Mesodermal cell (in vitro differentiated cells): ENCODE measurements around the gene MMP21.

Experiments
- H3K27ac ChIP-seq: 2 replicates; pipeline ENCODE4 v1.7.0; 2013; ENCODE audit warnings: mild to moderate bottlenecking, low read depth, low read length, moderate library complexity; ENCODE audit not compliant: severe bottlenecking
- H3K36me3 ChIP-seq: 2 replicates; pipeline ENCODE4 v1.7.1; 2013; ENCODE audit warnings: mild to moderate bottlenecking, low read length, moderate library complexity; ENCODE audit not compliant: control insufficient read depth, insufficient read depth
- H3K4me1 ChIP-seq: one replicate; pipeline ENCODE4 v1.7.1; 2013; ENCODE audit warnings: mild to moderate bottlenecking, low read length; ENCODE audit not compliant: insufficient read depth, control insufficient read depth, poor library complexity, severe bottlenecking
- H3K4me3 ChIP-seq: 2 replicates; pipeline ENCODE4 v1.7.0; 2013; ENCODE audit warnings: low read length, control low read depth, mild to moderate bottlenecking; ENCODE audit not compliant: insufficient read depth, poor library complexity, severe bottlenecking; ENCODE audit errors: extremely low read depth
- H3K9me3 ChIP-seq: 2 replicates; pipeline ENCODE4 v1.7.1; 2013; ENCODE audit warnings: mild to moderate bottlenecking, low read length, moderate library complexity; ENCODE audit not compliant: control insufficient read depth
- WGBS, 2 experiments: methylation state at CpG; one replicate each; pipeline ENCODE4 v1.1.5; 2013; ENCODE audit warnings: missing lambda C conversion rate in 2 of 2; ENCODE audit not compliant: insufficient coverage in 2 of 2; 5-methylcytosine and 5-hydroxymethylcytosine counted together

MMP21 gene

DNA sequence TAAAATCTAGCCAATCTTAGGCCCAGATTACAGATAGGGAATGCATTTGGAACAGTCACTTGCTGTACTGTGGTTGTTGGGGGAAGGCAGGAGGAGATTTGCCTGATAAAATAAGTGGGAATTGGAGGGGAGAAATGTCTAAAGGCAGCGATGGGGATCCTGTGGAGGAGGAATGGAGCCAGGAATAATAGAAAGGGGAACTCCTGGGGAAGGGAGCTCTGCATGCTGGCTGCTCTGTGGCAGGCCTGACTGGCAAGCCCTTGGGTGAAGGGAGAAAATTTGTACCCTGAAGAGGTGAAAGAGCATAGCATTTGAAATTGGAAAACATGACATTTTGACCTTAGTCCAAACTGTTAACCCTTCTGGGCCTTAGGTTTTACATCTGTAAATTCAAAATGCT lies 13.7 kb downstream of the MMP21 start:
- Histone ChIP-seq H3K36me3 (peaks cover 78% of the 10 kb centered on the region), H3K9me3 (no peaks in the 10 kb centered on the region), H3K4me3 (no peak overlapping the region), H3K4me1 (peaks cover 5% of the 10 kb centered on the region), H3K27ac (no peak overlapping the region)
- 38 to 80% methylated on average over 1 of the region's 1 CpG for WGBS, 2 experiments

DNA sequence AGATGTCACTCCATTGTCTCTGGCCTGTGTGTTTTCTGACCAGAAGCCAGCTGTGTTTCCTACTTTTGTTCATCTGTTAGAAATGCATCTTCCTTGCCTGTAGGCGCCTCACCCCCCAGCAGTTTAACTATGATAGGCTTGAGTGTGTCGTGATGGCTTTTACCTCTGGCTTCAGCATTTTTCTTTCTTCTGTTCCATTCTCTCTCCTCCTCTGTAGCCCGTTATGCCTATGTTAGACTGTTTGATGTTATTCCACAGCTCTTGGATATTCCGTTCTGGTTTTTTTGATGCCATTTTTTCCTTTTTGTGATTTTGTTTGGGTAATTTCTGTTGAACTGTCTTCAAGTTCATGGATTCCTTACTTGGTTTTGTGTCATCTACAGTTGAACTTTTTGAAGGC lies 17.9 kb downstream of the MMP21 start:
- Histone ChIP-seq H3K4me1 (peaks cover 4% of the 10 kb centered on the region), H3K27ac (no peak overlapping the region), H3K9me3 (no peaks in the 10 kb centered on the region), H3K4me3 (no peak overlapping the region), H3K36me3 (peaks cover 79% of the 10 kb centered on the region)
- 94 to 100% methylated on average over 1 to 3 of the region's 4 CpGs for WGBS, 2 experiments

DNA sequence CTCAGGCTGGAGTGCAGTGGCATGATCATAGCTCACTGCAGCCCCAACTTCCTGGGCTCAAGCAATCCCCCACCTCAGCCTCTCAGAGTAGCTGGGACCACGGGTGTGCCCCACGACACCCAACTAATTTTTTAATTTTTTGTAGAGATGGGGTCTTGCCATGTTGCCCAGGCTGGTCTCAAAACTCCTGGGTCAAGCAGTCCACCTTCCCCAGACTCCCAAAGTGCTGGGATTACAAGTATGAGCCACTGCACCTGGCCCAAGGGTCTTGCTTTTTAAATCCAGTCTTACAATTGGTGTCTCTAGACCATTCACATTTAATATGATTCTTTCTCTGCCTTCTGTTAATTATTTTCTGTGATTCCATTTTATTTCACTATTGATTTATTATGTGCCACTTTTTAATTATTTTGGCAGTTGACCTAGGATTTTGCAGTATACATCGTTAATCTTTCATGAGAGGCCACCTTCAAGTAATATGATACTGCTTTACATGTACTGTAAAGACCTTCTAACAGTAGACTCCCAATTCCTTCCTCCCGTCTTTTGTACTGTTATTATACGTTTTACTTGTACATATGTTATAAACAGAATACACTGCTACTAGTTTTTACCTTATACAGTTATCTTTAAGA lies 18.7 kb downstream of the MMP21 start:
- H3K27ac ChIP-seq = no peak overlapping the region
- H3K4me3 ChIP-seq = no peak overlapping the region
- H3K4me1 ChIP-seq = no peaks in the 10 kb centered on the region
- no CpG with 5 or more reads among the region's 5 CpGs for WGBS, 2 experiments
- H3K36me3 ChIP-seq = peaks cover 79% of the 10 kb centered on the region
- H3K9me3 ChIP-seq = no peaks in the 10 kb centered on the region

DNA sequence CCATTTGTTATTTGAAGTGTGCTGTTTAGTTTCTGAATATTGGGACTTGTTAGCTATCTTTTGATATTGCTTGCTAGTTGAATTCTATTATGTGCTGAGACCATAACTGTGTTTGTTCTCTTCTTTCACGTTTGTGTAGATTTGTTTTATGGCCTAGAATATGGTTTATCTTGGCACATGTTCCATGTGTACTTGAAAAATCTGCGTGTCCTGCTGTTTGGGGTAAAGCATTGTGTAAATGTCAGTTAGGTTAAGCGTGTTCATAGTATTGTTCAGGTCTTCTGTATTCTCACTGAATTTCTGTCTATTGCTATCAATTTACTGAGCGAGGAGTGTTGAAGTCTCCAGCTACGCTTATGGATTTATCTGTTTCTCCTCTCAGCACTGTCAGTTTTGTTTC lies 19.4 kb downstream of the MMP21 start:
- H3K36me3 ChIP-seq = peaks cover 84% of the 10 kb centered on the region
- 90 to 92% methylated on average over 2 to 3 of the region's 5 CpGs for WGBS, 2 experiments
- H3K9me3 ChIP-seq = no peaks in the 10 kb centered on the region
- H3K4me1 ChIP-seq = no peaks in the 10 kb centered on the region
- H3K4me3 ChIP-seq = no peak overlapping the region
- no peak overlapping the region for H3K27ac ChIP-seq

DNA sequence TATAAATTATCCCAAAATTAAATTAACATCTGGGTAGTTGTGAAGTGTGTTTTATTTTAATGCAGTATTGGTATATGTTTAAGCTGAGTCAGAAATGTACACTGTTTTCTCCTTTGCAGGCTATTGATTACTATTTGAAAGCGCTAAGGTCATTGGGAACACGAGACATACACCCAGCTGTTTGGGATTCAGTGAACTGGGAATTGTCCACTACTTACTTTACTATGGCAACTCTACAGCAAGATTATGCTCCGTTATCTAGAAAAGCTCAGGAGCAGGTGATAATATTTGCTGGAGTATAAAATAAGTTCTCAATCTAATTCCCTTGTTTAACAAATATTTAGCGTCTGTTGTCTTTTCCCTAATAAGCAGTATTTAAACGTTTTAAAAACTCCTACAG lies 28.2 kb downstream of the MMP21 start:
- 100% methylated on average over 2 of the region's 5 CpGs; no CpG with 5 or more reads in 1 of the 2 experiments for WGBS, 2 experiments
- H3K4me1 ChIP-seq = no peaks in the 10 kb centered on the region
- H3K9me3 ChIP-seq = no peaks in the 10 kb centered on the region
- H3K36me3 ChIP-seq = peaks cover 91% of the 10 kb centered on the region
- no peak overlapping the region for H3K27ac ChIP-seq
- H3K4me3 ChIP-seq = no peak overlapping the region

DNA sequence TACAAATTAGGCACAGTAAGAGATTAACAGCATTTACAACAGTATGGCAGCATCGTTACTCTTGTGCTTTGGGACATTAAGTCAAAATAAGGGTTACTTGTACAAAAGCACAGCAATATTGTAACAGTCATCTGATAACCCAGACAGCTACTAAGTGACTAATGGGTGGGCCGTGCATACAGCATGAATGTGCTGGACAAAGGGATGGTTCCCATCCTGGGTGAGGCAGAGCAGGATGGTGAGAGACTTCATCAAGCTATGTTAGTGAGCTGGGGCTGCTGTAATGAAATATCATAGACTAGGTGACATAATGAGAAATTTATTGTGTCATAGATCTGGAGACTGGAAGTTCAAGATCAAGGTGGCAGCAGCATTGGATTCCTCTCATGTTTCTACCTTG lies 30.7 kb downstream of the MMP21 start:
- no peaks in the 10 kb centered on the region for H3K4me1 ChIP-seq
- no peaks in the 10 kb centered on the region for H3K9me3 ChIP-seq
- peaks cover 90% of the 10 kb centered on the region for H3K36me3 ChIP-seq
- H3K27ac ChIP-seq = no peak overlapping the region
- H3K4me3 ChIP-seq = no peak overlapping the region
- 100% methylated on average over 2 of the region's 2 CpGs; no CpG with 5 or more reads in 1 of the 2 experiments for WGBS, 2 experiments

DNA sequence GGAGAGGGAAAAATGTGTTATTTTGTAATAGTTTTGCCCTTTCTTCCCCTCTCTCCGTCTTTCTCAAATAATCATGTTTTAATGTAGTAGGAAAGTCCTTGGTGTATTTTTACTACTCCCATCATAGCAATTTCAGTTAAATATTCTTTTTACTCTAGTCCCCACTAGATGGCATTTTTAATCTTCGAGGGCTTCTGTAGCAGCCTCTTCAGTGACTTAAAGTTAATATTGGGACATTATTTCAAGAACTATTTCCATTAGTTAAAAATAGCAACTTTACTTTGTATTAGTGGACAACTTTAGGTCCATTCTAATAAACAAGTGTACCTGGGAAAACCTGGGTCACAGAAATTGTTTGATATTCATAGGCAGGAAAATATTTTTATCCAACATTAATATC lies 33.2 kb downstream of the MMP21 start:
- Histone ChIP-seq H3K36me3 (peaks cover 87% of the 10 kb centered on the region), H3K4me1 (no peaks in the 10 kb centered on the region), H3K4me3 (no peak overlapping the region), H3K9me3 (no peaks in the 10 kb centered on the region), H3K27ac (no peak overlapping the region)
- WGBS, 2 experiments = no CpG with 5 or more reads among the region's 2 CpGs

DNA sequence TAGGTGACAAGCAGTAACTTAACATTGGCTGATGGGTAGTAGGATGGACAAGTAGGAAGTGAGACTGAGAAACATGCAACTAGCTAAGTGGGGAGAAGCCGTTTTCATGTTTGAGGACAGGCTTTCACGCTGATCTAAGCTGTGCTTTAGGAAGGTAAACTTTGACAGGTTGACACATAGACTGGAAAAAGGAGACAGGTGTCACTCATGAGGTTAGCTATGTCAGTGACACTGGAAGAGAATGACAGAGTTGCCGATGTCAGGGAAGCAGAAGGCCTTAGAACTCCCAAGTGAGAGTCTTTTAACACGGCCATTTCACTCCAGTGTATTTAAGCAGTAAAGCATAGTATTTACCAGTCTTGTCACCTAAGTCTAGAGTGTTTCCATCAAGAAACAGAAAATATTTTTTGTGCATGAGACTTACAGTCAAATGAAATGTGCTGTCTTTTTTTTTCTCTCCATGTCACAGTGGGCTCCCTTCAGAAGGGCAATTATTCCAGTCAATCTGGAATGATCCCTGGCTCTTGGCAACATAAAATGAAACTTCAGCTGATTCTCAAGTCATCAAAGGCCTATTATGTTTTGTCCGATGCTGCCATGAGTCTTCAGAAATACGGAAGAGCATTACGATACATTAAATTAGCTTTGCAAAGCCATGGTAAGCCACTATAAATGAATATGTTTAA lies 35.5 kb downstream of the MMP21 start:
- WGBS, 2 experiments = 97 to 98% methylated on average over 5 to 7 of the region's 7 CpGs
- no peaks in the 10 kb centered on the region for H3K9me3 ChIP-seq
- peaks cover 88% of the 10 kb centered on the region for H3K36me3 ChIP-seq
- no peak overlapping the region for H3K27ac ChIP-seq
- no peaks in the 10 kb centered on the region for H3K4me1 ChIP-seq
- H3K4me3 ChIP-seq = no peak overlapping the region

DNA sequence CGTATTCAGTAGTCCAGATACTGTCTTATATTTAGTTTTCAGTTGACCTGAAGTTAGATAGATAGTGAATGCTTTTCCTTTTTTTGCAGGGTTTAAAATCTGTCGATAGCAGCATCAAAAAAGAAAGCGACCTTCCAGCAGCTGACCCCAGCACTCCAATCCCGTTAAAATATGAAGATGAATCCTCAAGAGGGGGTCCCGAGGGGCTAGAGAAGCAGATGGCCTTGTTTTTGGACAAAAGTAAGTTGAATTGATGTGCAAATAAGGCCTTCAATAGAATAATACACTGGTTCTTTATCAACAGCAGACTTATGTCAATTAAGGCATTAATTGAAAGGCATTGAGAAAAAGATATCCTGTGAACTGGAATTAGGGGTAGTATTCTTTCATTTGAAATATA lies 37.4 kb downstream of the MMP21 start:
- no peaks in the 10 kb centered on the region for H3K9me3 ChIP-seq
- WGBS, 2 experiments = no CpG with 5 or more reads among the region's 5 CpGs
- H3K4me3 ChIP-seq = no peak overlapping the region
- no peaks in the 10 kb centered on the region for H3K4me1 ChIP-seq
- no peak overlapping the region for H3K27ac ChIP-seq
- peaks cover 85% of the 10 kb centered on the region for H3K36me3 ChIP-seq

DNA sequence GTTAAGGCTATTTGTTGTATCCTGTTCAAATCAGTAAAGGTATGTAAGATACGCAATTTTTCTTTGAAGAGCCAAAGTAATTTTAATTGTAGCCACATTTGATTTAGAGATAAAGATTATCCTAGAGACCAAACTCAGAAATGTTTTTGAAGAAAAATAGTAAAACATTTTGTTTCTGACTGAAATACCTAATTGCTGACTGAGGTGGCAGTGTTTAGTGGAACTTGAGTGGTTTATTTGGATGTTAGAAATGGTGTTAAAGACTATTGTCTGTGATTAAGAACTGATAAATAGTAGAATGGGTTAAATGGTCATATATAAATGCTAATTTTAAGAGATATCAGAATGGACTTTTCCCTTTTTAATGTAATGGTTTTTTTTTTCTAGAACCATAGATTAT lies 40.8 kb downstream of the MMP21 start:
- no peaks in the 10 kb centered on the region for H3K9me3 ChIP-seq
- no CpG with 5 or more reads among the region's 1 CpG for WGBS, 2 experiments
- peaks cover 90% of the 10 kb centered on the region for H3K36me3 ChIP-seq

DNA sequence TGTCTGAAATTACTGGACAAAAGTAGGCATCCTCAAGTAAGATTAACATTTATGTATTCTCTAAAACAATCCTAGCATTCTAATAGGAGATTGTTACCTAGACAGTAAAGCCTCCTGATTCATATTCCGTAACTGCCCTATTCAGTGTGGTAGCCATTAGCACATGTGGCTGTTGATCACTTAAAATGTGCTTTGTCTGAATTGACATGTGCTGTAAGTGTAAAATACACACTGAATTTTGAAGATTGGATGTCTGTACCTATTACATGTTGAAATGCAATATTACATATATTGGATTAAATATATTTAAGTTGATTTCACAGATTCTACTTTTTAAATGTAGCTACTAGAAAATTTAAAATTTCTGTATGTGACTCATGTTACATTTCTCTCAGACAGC lies 41.5 kb downstream of the MMP21 start:
- Histone ChIP-seq H3K4me3 (no peak overlapping the region), H3K4me1 (no peaks in the 10 kb centered on the region), H3K9me3 (no peaks in the 10 kb centered on the region), H3K27ac (no peak overlapping the region), H3K36me3 (peaks cover 90% of the 10 kb centered on the region)
- 100% methylated on average over 1 of the region's 1 CpG; no CpG with 5 or more reads in 1 of the 2 experiments for WGBS, 2 experiments

More for the DNA sequence above, 40.8 kb downstream of the MMP21 start:
- H3K4me1 ChIP-seq = no peaks in the 10 kb centered on the region
- H3K27ac ChIP-seq = no peak overlapping the region
- no peak overlapping the region for H3K4me3 ChIP-seq
